IPS-11a (cell line): ENCODE results near the gene TVP23B.
"Not testable (repeated sequence)": the region's sequence is repeated elsewhere in the genome, so short reads cannot be mapped to it uniquely, and the experiment has no call there.

ENCODE experiments used
- H3K4me3 ChIP-seq: one replicate; pipeline ENCODE4 v1.5.1; 2013; ENCODE audit warnings: low read depth, low read length, control low read depth

TVP23B gene

GRCh38 chr17:18780991-18781718, at the start of gene TVP23B:
Gene TVP23B, plus strand, starts transcription at chr17:18781183. Its CDS starts 111 bp downstream, at chr17:18781294.
- peak within 1 kb of the TSS; percentile 45 for H3K4me3 ChIP-seq

GRCh38 chr17:18732438-18732837, 48.5 kb upstream of the TVP23B start:
- not testable (repeated sequence) for H3K4me3 ChIP-seq

- H3K4me3 ChIP-seq, result not testable (repeated sequence)
Measured at GRCh38 chr17:18733350-18733749, 47.6 kb upstream of the TVP23B start.

- H3K4me3 ChIP-seq, result not testable (repeated sequence)
Measured at GRCh38 chr17:18739616-18740391, 41.2 kb upstream of the TVP23B start.

GRCh38 chr17:18741228-18741627, 39.8 kb upstream of the TVP23B start:
- H3K4me3 ChIP-seq, result not testable (repeated sequence)

- not testable (repeated sequence) for H3K4me3 ChIP-seq
Measured at GRCh38 chr17:18743699-18744421, 37.1 kb upstream of the TVP23B start, which contains the start of gene FBXW10. Gene FBXW10, plus strand, starts transcription at chr17:18744054. Its CDS starts 191 bp downstream, at chr17:18744245.

GRCh38 chr17:18744726-18745125, 36.3 kb upstream of the TVP23B start:
- not testable (repeated sequence) for H3K4me3 ChIP-seq

- H3K4me3 ChIP-seq, result not testable (repeated sequence)
Measured at GRCh38 chr17:18746551-18746950, 34.4 kb upstream of the TVP23B start.

- H3K4me3 ChIP-seq, result not testable (repeated sequence)
Measured at GRCh38 chr17:18747501-18747900, 33.5 kb upstream of the TVP23B start.

GRCh38 chr17:18750242-18750641, 30.7 kb upstream of the TVP23B start:
- not testable (repeated sequence) for H3K4me3 ChIP-seq

GRCh38 chr17:18753829-18754409, 27.1 kb upstream of the TVP23B start:
- H3K4me3 ChIP-seq, result not testable (repeated sequence)

- not testable (repeated sequence) for H3K4me3 ChIP-seq
Measured at GRCh38 chr17:18755969-18756368, 25.0 kb upstream of the TVP23B start.

- H3K4me3 ChIP-seq, result not testable (repeated sequence)
Measured at GRCh38 chr17:18757368-18758044, 23.5 kb upstream of the TVP23B start.

GRCh38 chr17:18758344-18758743, 22.6 kb upstream of the TVP23B start:
- not testable (repeated sequence) for H3K4me3 ChIP-seq

- not testable (repeated sequence) for H3K4me3 ChIP-seq
Measured at GRCh38 chr17:18760221-18760620, 20.8 kb upstream of the TVP23B start.

GRCh38 chr17:18770572-18770971, 10.4 kb upstream of the TVP23B start:
- H3K4me3 ChIP-seq, result not testable (repeated sequence)

GRCh38 chr17:18771066-18771465, 9.9 kb upstream of the TVP23B start:
- H3K4me3 ChIP-seq, result not testable (repeated sequence)

- no peak overlapping the region for H3K4me3 ChIP-seq
Measured at GRCh38 chr17:18772471-18772870, 8.5 kb upstream of the TVP23B start.

- H3K4me3 ChIP-seq, result peak overlapping the region; percentile 45
Measured at GRCh38 chr17:18781805-18782204, 822 bp downstream of the TVP23B start.

GRCh38 chr17:18785933-18786332, 5.0 kb downstream of the TVP23B start:
- not testable (repeated sequence) for H3K4me3 ChIP-seq

- H3K4me3 ChIP-seq, result not testable (repeated sequence)
Measured at GRCh38 chr17:18786890-18787289, 5.9 kb downstream of the TVP23B start.
